HG02610 (cell line): Measurements from ENCODE around the gene DUS1L.
A peak's percentile ranks its signal among the peaks of the same experiment; 100 is the strongest.
"Not testable (repeated sequence)": the region's sequence is repeated elsewhere in the genome, so short reads cannot be mapped to it uniquely, and the experiment has no call there.

Experiments
- ATAC-seq: cut with Tn5 transposase; IDR thresholded peaks from one replicate; pipeline ENCODE4 v1.9.1; 2021; ENCODE audit warnings: mild to moderate bottlenecking, moderate library complexity; ENCODE audit not compliant: unreplicated experiment

The DUS1L gene

GRCh38 chr17:82046903-82047302 lies 18.7 kb downstream of the DUS1L start:
- no peak for ATAC-seq

GRCh38 chr17:82045936-82046484 lies 19.6 kb downstream of the DUS1L start:
- ATAC-seq: no peak

- no peak for ATAC-seq
These were observed 22.1 kb downstream of the DUS1L start for GRCh38 chr17:82043507-82043906.

- no peak for ATAC-seq
These were observed 23.0 kb downstream of the DUS1L start for GRCh38 chr17:82042649-82043048.

- no peak for ATAC-seq
These were observed 24.3 kb downstream of the DUS1L start for GRCh38 chr17:82041144-82041814.

- ATAC-seq: no peak
These were observed 25.8 kb downstream of the DUS1L start for GRCh38 chr17:82039695-82040299.

GRCh38 chr17:82038796-82039409 lies 26.7 kb downstream of the DUS1L start:
- not testable (repeated sequence) for ATAC-seq

- ATAC-seq: no peak
These were observed 27.8 kb downstream of the DUS1L start for GRCh38 chr17:82037889-82038195.

GRCh38 chr17:82037092-82037888 lies 28.3 kb downstream of the DUS1L start, which contains the start of gene DCXR:
Gene DCXR, minus strand, starts transcription at chr17:82037697. Its CDS starts 15 bp downstream, at chr17:82037682.
- peak; percentile 91 for ATAC-seq

- ATAC-seq: no peak
These were observed 28.9 kb downstream of the DUS1L start for GRCh38 chr17:82036634-82037091.

GRCh38 chr17:82035956-82036633 lies 29.5 kb downstream of the DUS1L start:
- ATAC-seq: no peak

GRCh38 chr17:82035488-82035887 lies 30.1 kb downstream of the DUS1L start:
- ATAC-seq: no peak

- ATAC-seq: no peak
These were observed 31.1 kb downstream of the DUS1L start for GRCh38 chr17:82034371-82035011.

- no peak for ATAC-seq
These were observed 32.1 kb downstream of the DUS1L start for GRCh38 chr17:82033359-82034085.

- ATAC-seq: no peak
These were observed 33.5 kb downstream of the DUS1L start for GRCh38 chr17:82031885-82032627.

GRCh38 chr17:82031303-82031884 lies 34.2 kb downstream of the DUS1L start, which contains the start of gene RAC3:
Gene RAC3, plus strand, starts transcription at chr17:82031678. Its CDS starts 84 bp downstream, at chr17:82031762.
- ATAC-seq: no peak

GRCh38 chr17:82030470-82031302 lies 34.9 kb downstream of the DUS1L start:
- peak; percentile 45 for ATAC-seq
